Stomach (tissue), 4 donors: ENCODE measurements around the gene B4GALT5.

ENCODE experiments used
- CTCF ChIP-seq, 7 experiments: fragments of 450-650 bp in 4 of 7; fragments of 200-600 bp in 3 of 7; sonication (generic) in 3 of 7; IDR thresholded peaks; one replicate each; pipeline ENCODE4 v1.5.1; 2016 to 2019; ENCODE audit warnings: antibody characterized with exemption in 7 of 7, control low read depth in 2 of 7, mild to moderate bottlenecking in 1 of 7
- POLR2A ChIP-seq, 4 donors: fragments of 450-650 bp; IDR thresholded peaks; one replicate each; pipeline ENCODE4 v1.6.1; 2016; ENCODE audit warnings: antibody characterized with exemption in 4 of 4, control low read depth in 2 of 4, mild to moderate bottlenecking in 1 of 4, moderate library complexity in 1 of 4

DNA sequence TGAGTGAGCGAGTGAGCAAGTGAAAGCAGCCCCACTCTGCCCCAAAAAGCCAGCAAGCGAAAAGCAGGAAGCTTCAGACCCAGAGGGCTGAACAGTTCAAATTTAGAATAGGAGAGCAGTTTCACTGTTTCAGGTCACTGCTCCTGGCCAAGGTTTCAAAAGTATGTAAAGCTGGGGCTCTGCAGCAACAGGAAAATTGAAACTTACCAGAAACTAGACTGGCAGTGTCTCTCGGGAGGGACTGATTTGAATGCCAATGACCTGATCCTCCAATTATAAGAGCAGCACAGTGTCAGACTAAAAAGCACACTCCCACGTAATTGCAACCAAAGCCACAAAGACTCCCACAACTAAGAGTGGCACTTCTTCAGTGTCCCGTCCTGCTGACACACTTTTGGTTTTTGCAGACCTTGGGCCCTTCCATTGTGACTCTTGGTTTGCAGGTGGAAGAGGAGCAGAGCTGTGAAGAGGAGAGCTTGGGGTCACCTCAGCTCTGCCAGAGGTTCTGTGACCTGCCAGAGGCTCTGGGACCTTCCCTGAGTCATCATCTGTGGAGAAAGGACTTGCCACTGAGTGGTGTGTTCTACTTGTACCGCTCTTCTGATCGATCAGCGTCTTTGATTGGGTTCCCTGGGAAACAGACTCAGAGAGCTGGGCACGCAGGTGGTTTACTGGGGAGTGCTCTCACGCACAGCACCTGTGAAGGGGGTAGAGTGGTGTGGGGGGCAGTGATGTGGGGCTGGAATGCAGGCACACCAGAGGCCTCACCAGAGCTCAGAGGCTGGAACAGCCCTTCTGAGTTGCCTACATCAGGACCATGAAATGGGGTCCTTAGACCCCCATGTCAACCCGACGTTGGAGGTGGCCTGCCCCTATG, 93.1 kb downstream of the B4GALT5 start:
- TF ChIP-seq CTCF (IDR thresholded peaks at IDR 0.05): no peak
- no peak for TF ChIP-seq POLR2A (IDR thresholded peaks at IDR 0.05)
